ENCODE measurements around the gene BIRC2.

BIRC2 gene

DNA sequence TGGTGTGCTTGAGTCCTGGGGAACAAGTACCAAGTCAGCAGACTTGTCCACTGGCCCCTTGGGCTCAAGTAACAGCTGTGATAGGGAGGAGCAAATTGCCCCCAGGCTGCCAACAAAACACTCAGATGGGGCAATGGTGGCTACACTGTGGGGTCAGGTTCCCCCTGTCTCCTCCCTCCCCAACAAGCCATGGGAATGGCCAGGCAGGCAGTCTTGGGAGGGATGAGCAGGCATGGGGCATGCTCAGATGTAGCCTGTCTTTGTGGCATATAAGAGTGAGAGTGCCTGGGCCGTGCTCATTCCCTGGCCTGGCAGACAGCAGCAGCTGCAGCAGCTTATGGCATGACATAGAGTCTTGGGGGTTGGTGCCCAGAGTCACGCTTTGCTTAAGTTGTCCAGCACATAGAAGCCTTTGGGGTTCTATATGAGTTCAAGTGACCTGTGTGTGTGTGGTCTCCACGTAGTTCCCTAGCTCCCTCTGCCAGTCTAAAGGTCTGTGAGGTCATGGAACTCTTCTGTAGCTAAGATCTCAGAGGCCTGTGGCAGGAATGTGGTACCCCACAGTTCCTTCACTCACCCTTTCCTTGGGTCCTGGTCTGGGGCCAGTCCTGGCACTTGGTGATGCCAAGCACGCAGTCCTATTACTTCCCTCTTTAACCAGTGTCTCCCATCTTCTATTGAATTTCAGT is 44.7 kb downstream of the BIRC2 start:
- H3K36me3 Mint-ChIP-seq = peaks cover 22% of the 10 kb centered on the region
- no peak overlapping the region for H3K27ac Mint-ChIP-seq
- no peaks in the 10 kb centered on the region for H3K27me3 Mint-ChIP-seq
- no peak for ATAC-seq (ENCODE audit: low read depth)
- H3K4me3 Mint-ChIP-seq = no peak overlapping the region
- H3K4me1 Mint-ChIP-seq = peaks cover 8% of the 10 kb centered on the region
- peaks cover 3% of the 10 kb centered on the region for H3K9me3 Mint-ChIP-seq
- DNase-seq (ENCODE audit: low spot score in 2 of 2) = no peak

DNA sequence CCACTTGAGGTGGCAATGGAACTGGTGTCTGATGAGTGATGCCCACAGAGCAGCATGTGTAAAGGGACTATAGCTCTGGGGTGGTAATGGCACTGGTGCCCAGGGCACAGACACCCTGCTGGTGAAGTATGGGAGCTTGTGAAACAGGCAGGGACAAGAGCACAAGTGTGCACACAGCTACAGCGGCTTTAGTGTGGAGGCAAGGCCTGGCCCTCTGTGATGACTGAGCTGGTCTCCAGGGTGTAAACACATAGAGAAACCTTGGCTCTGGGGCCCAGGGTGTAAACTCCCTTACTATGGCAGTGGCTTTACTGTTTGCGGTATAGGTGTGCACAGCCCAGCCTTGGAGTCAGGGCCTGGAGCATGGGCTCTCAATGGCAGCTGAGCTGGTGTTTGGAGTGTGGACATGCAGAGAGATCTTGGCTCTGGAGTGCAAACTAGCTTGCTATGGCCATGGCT is 46.3 kb downstream of the BIRC2 start:
- Mint-ChIP-seq H3K36me3 (peaks cover 21% of the 10 kb centered on the region), H3K9me3 (peaks cover 3% of the 10 kb centered on the region), H3K27me3 (no peaks in the 10 kb centered on the region), H3K4me3 (no peak overlapping the region), H3K27ac (peak overlapping the region; percentile 60), H3K4me1 (peaks cover 8% of the 10 kb centered on the region)
- no peak for DNase-seq (ENCODE audit: low spot score in 2 of 2)
- no peak for ATAC-seq (ENCODE audit: low read depth)

DNA sequence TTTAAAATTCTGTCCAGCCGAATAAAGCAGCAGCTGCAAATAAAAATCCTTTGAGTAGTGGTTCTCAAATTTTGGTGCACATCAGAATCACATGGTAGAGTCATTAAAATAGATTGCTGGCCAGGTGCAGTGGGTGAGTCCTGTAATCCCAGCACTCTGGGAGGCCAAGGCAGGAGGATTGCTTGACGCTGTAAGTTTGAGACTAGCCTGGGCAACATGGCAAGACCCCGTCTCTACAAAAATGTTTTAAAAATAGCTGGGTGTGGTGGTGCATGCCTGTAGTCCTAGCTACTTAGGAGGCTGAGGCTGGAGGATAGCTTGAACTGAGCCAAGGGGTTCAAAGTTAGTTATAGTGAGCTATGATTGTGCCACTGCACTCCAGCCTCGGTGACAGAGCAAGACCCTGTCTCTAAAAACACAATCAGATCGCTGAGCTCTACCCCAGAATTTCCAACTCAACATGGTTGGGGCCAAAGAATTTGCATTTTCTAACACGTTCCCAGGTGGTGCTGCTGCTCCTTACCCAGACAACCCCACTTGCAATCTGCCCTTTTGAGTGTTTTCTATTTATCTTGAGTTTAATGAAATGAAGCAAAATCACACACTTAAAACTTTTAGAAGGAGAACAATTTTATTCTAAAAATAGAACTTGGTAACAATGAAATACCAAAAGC is 48.8 kb downstream of the BIRC2 start:
- Mint-ChIP-seq H3K4me1 (peaks cover 5% of the 10 kb centered on the region), H3K36me3 (peaks cover 19% of the 10 kb centered on the region), H3K27ac (no peak overlapping the region), H3K9me3 (no peaks in the 10 kb centered on the region), H3K27me3 (no peaks in the 10 kb centered on the region), H3K4me3 (no peak overlapping the region)
- DNase-seq (ENCODE audit: low spot score in 2 of 2) (no peak), ATAC-seq (ENCODE audit: low read depth) (no peak)

DNA sequence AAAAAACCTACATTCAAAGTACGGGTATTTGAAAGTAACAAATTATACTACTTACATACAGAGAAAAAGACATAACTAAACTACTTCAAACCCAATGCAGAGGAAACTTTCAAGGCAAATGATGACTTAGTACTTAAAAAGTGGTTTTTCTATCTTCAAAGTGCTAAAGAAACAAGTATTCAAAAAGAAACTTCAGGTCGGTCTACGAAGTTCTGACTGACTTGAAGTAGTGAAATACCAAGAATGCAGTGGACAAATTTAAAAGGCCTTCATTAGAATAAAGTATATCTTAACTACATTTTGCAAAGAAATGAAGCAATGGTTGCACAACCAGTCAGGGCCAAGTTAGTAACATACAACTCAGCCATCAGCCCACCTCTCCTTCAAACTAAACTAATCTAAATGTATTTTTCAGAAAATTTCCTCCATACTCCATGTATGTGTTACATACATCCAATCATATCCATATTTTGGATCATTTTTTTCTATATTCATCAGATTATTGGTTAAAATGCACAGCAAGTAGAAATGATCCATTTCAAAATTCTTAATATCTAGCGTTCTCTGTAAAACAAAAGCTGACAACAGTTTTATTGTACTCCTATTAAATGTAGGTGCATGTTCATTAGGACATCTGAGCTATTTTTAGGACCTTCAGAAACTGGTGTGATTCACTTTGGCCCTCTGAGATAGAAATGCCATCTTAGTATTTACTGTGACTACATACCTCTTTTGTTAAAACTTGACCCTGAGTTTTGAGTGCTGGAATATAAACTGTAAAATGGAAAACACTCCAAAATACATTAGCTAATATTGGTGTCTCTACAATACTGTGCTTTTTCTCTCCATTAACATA is 49.9 kb downstream of the BIRC2 start:
- DNase-seq (ENCODE audit: low spot score in 2 of 2) = no peak
- Mint-ChIP-seq H3K27ac (no peak overlapping the region), H3K9me3 (no peaks in the 10 kb centered on the region), H3K27me3 (no peaks in the 10 kb centered on the region), H3K4me1 (peaks cover 7% of the 10 kb centered on the region), H3K36me3 (peaks cover 19% of the 10 kb centered on the region), H3K4me3 (no peak overlapping the region)
- no peak for ATAC-seq (ENCODE audit: low read depth)

DNA sequence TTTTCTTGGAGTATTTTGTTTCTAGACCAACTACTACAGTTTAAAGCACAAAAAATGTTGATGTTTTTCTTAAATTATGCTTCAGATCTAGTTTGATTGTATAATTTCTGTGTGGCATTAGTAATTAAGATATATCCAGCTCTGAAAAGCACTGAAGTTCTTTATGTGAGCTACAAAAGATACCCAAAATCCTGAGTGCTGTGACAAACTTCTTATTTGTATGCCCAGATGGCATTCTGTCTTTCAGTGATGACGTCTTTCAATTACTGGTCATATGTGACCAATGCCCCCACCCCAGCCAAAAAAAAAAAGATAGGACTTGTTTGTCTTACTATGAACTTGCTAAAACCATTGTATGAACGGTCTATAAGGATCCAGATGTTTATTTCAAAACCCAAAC is 51.3 kb downstream of the BIRC2 start:
- Mint-ChIP-seq H3K36me3 (peaks cover 17% of the 10 kb centered on the region), H3K4me1 (peaks cover 11% of the 10 kb centered on the region)

DNA sequence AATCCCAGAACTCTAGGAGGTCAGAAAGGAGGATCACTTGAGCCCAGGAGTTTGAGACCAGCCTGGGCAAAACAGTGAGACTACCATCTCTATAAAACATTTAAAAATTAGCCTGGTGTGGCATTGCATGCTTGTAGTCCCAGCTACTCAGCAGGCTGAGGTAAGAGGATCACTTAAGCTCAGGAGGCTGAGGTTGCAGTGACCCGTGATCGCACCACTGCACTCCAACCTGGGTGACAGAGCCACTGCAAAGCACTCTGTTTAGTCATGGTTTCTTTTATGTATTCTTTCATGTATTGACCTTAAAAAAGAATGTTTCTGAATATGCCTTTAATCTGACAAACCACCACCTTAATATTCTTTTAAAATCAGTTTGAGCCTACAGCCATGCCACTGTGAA is 52.2 kb downstream of the BIRC2 start:
- no peaks in the 10 kb centered on the region for H3K27me3 Mint-ChIP-seq
- H3K9me3 Mint-ChIP-seq = no peaks in the 10 kb centered on the region
- no peak overlapping the region for H3K4me3 Mint-ChIP-seq
- ATAC-seq (ENCODE audit: low read depth) (no peak), DNase-seq (ENCODE audit: low spot score in 2 of 2) (no peak)
- peaks cover 15% of the 10 kb centered on the region for H3K36me3 Mint-ChIP-seq
- H3K27ac Mint-ChIP-seq = no peak overlapping the region
- H3K4me1 Mint-ChIP-seq = peaks cover 12% of the 10 kb centered on the region

More for the DNA sequence above, 51.3 kb downstream of the BIRC2 start:
- H3K27ac Mint-ChIP-seq = no peak overlapping the region
- no peaks in the 10 kb centered on the region for H3K9me3 Mint-ChIP-seq
- no peaks in the 10 kb centered on the region for H3K27me3 Mint-ChIP-seq
- no peak overlapping the region for H3K4me3 Mint-ChIP-seq
- no peak for ATAC-seq (ENCODE audit: low read depth)
- no peak for DNase-seq (ENCODE audit: low spot score in 2 of 2)

DNA sequence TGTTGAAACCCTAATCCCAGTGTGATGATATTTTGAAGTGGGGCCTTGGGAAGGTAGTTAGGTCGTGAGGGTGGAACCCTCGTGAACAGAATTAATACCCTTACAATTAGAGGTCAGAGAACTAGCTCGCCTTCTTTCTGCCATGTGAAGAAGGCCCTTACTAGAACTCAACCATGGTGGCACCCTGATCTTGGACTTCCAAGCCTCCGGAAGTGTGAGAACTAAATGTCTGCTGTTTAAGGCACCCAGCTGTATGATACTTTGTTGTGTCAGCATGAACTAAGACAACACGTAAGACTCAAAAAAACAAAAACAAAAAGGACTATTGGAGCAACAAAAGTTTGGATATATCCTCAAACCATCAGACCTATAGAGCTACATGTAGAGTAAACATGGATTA is 53.6 kb downstream of the BIRC2 start:
- Mint-ChIP-seq H3K4me3 (no peak overlapping the region), H3K9me3 (no peaks in the 10 kb centered on the region), H3K36me3 (peaks cover 12% of the 10 kb centered on the region), H3K27ac (peak overlapping the region; percentile 50), H3K27me3 (no peaks in the 10 kb centered on the region), H3K4me1 (peaks cover 12% of the 10 kb centered on the region)
- DNase-seq (ENCODE audit: low spot score in 2 of 2) = no peak
- ATAC-seq (ENCODE audit: low read depth) = no peak

DNA sequence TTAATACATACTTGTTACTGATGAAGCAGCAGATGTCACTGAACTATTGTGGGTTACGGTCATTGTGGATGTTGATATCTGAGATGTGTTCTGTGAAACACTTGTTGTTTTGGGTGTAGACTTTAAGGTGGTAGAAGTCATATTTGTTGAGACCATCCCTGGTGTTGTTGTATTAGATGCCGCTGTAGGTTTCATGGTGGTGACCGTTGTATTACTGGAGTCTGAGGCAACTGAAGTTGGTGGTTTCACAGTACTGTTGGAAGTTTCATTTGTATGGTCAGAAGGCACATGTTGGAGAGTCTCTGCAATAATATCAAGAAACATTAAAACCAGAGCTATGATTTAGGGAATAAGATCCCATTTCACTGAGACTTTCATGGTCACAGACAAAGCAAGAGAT is 54.9 kb downstream of the BIRC2 start:
- Mint-ChIP-seq H3K27ac (peak overlapping the region; percentile 36), H3K27me3 (no peaks in the 10 kb centered on the region), H3K4me1 (peaks cover 13% of the 10 kb centered on the region), H3K4me3 (no peak overlapping the region), H3K9me3 (no peaks in the 10 kb centered on the region), H3K36me3 (peaks cover 12% of the 10 kb centered on the region)
- DNase-seq (ENCODE audit: low spot score in 2 of 2) (no peak), ATAC-seq (ENCODE audit: low read depth) (no peak)

DNA sequence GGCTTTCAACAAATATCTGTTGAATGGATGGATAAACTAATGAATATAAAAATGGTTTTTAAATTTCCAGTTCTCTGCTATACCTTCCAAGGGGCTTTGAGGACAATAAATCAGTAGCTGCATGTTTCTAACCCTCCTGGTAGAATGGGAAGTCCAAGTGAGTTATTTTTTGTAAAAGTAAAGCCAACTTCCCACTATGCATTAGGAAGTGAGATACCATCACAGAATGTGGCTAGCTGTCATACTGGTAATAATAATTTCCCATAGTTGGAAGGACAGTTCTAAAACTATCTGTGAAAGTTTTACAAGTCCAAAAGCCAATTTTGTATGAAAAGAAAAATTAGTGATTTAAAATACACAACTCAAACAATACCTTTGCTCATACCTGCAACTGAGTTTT is 55.5 kb downstream of the BIRC2 start:
- Mint-ChIP-seq H3K4me3 (no peak overlapping the region), H3K36me3 (peaks cover 11% of the 10 kb centered on the region), H3K27me3 (no peaks in the 10 kb centered on the region), H3K9me3 (no peaks in the 10 kb centered on the region), H3K4me1 (peaks cover 18% of the 10 kb centered on the region), H3K27ac (no peak overlapping the region)
- DNase-seq (ENCODE audit: low spot score in 2 of 2) = no peak
- ATAC-seq (ENCODE audit: low read depth) = no peak

DNA sequence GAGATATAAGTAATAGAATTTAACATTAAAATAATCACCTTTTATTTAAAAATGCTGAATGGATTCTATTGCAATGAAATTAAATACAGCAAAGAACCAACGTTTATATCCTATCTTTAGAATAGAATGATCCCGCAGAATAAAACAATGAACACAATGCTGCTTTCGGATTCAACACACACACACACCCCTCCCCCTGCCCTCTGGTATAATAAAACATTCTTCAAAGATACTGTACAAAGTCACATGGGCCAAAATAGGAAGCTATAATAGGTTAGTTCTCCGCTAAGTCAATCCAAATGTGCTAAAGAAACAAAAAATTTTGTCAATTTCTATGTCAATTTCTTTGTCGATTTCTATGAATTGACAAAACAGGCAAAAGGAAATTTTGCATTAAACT is 58.5 kb downstream of the BIRC2 start:
- Mint-ChIP-seq H3K4me3 (no peak overlapping the region), H3K4me1 (peaks cover 22% of the 10 kb centered on the region), H3K27me3 (no peaks in the 10 kb centered on the region), H3K9me3 (no peaks in the 10 kb centered on the region), H3K36me3 (peaks cover 9% of the 10 kb centered on the region), H3K27ac (peak overlapping the region; percentile 68)
- ATAC-seq (ENCODE audit: low read depth) = no peak
- DNase-seq (ENCODE audit: low spot score in 2 of 2) = no peak

DNA sequence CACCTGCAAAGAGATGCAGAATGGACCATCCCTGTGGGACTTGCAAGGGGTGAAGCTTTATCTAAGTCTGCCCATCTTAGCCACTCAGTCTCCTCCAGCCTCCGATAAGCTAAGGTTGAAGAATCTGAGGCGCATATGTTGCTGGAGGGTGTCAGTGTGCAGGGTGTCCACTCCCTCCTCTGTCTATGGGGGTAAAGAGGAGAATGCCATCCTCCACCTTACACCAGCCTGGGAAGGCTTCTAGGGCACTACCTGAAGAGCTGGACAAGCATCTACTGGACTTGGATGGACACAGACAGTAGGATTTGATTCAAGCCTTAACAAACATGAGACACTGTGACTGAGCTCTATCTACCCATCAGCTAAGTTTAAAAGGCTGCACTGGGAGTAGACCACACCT is 59.1 kb downstream of the BIRC2 start:
- H3K9me3 Mint-ChIP-seq = no peaks in the 10 kb centered on the region
- H3K4me3 Mint-ChIP-seq = no peak overlapping the region
- H3K36me3 Mint-ChIP-seq = peaks cover 8% of the 10 kb centered on the region
- no peak for ATAC-seq (ENCODE audit: low read depth)
- H3K27ac Mint-ChIP-seq = peak overlapping the region; percentile 68
- peaks cover 23% of the 10 kb centered on the region for H3K4me1 Mint-ChIP-seq
- H3K27me3 Mint-ChIP-seq = no peaks in the 10 kb centered on the region
- DNase-seq (ENCODE audit: low spot score in 2 of 2) = no peak

DNA sequence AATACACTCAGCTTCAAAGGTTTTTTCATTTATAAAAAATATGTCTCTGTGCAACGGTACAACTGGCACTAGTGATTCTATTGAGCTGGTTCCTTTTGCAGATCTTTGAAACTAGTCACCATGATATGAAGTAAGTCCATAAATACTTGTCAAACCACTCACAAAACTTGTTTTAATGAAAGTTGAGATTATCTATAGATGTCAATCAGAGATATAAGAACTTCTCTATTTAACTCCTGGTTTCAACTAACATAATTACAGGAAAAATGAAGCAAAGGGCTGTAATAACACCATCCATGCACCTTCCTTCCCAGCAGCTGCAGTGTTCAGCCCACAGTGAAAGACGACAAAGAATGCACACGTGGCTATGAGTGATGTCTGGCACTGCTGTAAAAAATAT is 60.9 kb downstream of the BIRC2 start:
- no peak overlapping the region for H3K4me3 Mint-ChIP-seq
- no peaks in the 10 kb centered on the region for H3K9me3 Mint-ChIP-seq
- ATAC-seq (ENCODE audit: low read depth) = no peak
- no peak for DNase-seq (ENCODE audit: low spot score in 2 of 2)
- peaks cover 10% of the 10 kb centered on the region for H3K36me3 Mint-ChIP-seq
- peaks cover 21% of the 10 kb centered on the region for H3K4me1 Mint-ChIP-seq
- H3K27ac Mint-ChIP-seq = peak overlapping the region; percentile 68
- H3K27me3 Mint-ChIP-seq = no peaks in the 10 kb centered on the region

DNA sequence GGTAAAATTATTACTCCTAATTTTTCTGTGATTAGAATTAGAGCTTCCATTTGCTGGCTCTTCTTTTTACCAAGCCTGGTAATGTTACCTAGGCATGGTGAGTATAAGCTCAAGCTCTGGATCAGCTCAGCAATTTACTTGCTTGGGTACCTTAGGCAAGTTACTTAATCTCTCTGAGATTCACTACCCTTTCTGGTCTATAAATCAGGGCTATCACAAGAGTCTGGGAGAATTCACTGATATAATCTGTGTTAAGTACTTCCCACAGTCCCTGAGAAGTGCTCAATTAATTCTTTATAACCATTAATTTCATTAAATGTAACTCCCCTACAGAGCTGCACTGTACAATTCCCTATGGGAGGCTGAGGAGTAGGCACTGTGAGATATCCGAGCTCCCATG is 61.3 kb downstream of the BIRC2 start:
- ATAC-seq (ENCODE audit: low read depth) (no peak), DNase-seq (ENCODE audit: low spot score in 2 of 2) (no peak)
- Mint-ChIP-seq H3K27me3 (no peaks in the 10 kb centered on the region), H3K4me1 (peaks cover 17% of the 10 kb centered on the region), H3K27ac (no peak overlapping the region), H3K4me3 (no peak overlapping the region), H3K9me3 (no peaks in the 10 kb centered on the region), H3K36me3 (peaks cover 10% of the 10 kb centered on the region)

DNA sequence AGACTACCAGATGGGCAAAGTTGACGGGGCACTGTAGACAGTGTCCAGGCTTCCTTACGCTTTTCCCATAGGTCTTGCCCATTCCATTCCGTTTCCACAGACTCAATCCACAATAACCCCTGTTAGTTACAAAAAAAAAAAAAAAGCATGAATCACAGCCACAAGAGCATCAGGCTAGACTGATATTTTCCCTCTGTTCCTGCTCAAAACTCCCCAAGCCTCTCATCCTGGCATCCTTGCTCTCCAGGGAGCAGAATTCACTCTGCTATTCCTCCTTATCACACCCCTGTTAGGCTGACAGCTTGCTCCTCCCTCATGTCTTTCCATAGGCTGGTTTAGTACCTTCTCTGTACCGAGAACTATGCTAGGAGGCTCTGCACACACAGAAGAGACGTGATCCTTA is 63.4 kb downstream of the BIRC2 start:
- H3K9me3 Mint-ChIP-seq = peaks cover 1% of the 10 kb centered on the region
- no peak overlapping the region for H3K4me3 Mint-ChIP-seq
- H3K36me3 Mint-ChIP-seq = peaks cover 14% of the 10 kb centered on the region
- peaks cover 30% of the 10 kb centered on the region for H3K4me1 Mint-ChIP-seq
- no peaks in the 10 kb centered on the region for H3K27me3 Mint-ChIP-seq
- no peak for DNase-seq (ENCODE audit: low spot score in 2 of 2)
- peak overlapping the region; percentile 63 for H3K27ac Mint-ChIP-seq
- no peak for ATAC-seq (ENCODE audit: low read depth)

Data from memory B cell (primary cell).